UCSD-AML1 (cell line): ENCODE measurements around the gene FNDC1.
"Not testable (repeated sequence)": the region's sequence is repeated elsewhere in the genome, so short reads cannot be mapped to it uniquely, and the experiment has no call there.

Source experiments
- DNase-seq: peaks from one replicate; lab custom pipeline; 2025; ENCODE audit not compliant: unreplicated experiment; lab: John Stamatoyannopoulos, UW

The FNDC1 gene

DNA sequence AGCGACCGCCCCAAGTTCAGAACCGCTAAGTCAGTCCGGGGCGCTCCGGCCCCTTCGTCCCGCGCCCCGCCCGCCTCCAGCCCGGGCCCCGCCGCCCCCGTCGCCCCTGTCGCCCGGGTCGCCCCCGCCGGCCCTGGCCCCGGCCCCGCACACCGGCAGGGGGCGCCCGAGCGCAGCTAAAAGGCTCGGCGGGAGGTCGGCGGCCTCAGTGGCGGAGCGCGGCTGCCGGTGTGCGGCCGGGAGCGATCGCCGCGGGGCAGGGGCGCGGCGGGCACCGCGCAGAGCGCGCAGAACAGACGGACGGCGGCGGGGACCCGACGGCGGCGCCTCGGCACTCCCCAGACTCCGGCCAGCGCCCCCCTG, at the start of gene FNDC1:
FNDC1 (plus strand) TSS at position 208 of the 363 bp plus-strand sequence. CDS start 197 bp downstream, outside the sequence.
- DNase-seq, result peak; percentile 33

- DNase-seq, result no peak
Measured at GRCh38 chr6:159119791-159120190, 49.4 kb upstream of the FNDC1 start.

DNA sequence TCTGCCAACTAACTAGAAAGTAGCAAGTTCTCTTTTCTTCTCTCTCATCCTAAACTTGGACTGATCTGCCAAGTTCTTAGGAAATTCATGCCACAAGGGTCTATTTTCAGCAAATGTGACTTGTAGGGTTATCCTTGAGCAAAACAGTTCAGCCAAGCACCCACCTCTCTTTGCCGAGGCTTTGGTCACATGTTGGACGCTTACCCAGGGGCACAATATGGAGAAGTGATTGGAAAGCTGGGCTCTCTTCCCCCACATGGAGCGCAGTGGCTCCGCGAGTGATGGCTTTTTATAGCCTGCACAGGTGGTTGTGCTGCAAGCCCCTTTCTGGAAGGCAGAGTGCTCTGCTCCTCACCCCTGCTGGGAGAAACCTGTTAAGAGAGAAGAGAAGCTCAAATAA, 47.7 kb upstream of the FNDC1 start:
- no peak for DNase-seq

- no peak for DNase-seq
Measured at GRCh38 chr6:159122453-159122852, 46.7 kb upstream of the FNDC1 start.

- not testable (repeated sequence) for DNase-seq
Measured at GRCh38 chr6:159123831-159124230, 45.4 kb upstream of the FNDC1 start.

- DNase-seq, result no peak
Measured at GRCh38 chr6:159125014-159125609, 44.1 kb upstream of the FNDC1 start.

DNA sequence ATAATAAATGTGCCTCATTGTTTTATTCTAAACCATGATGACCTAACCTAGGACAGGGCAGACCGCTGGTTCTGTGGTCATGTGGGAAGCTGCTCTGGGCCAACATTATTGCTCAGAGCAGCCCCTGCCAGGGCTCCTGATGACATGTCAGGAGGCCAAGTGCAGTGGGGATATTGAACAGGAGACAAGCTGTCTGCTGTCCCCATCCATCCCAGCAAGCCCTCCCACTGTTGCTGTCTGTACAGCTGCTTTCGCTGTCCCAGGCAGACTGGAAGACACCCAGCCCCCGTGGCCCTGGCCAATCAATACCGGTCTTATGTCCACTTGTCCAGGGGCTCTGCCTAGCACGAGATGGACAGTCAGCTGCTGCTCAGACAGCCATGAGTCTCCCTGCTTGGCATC, 43.2 kb upstream of the FNDC1 start:
- no peak for DNase-seq

DNA sequence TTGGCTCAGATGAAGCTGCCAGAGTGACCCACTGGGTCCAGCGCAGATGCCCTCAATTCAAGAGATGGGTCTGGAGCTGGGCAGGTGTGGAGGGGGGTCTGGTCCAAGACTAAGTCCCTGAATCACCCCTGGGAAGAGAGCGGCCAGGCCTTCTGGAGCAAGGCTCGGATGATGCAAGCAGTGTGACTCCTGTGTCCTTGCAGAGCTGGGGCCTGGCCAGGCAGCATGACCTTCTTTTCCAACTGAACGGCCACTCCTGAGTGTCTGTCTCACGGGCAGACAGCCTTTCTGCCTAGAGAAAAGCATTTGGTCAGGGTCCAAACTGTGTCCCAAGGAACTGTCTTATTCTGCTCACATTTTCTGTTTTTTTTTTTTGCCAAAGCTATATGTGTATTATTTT, 42.6 kb upstream of the FNDC1 start:
- DNase-seq, result no peak

- DNase-seq, result no peak
Measured at GRCh38 chr6:159127701-159128100, 41.5 kb upstream of the FNDC1 start.

DNA sequence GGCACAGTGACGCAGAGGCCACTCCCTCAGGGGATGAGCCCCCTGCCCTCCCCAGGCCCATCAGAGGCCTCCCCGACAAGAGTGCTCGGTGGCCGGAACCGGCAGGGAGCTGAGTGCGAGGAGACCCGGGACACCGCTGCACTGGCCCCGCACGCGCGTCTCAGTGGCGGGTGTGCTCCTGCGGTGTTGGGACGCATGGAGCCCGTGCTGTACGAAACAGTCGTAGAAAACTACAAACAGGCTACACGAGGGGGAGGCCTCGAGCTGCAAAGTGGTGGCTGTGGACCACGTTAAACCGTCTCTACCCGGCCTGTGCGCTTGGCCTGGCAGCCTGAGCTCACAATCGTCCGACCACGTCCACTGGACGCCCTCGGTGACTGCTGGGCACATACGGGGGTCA, 40.2 kb upstream of the FNDC1 start:
- DNase-seq, result no peak

GRCh38 chr6:159130846-159131245, 38.4 kb upstream of the FNDC1 start:
- DNase-seq, result no peak

GRCh38 chr6:159131709-159132108, 37.5 kb upstream of the FNDC1 start:
- DNase-seq, result no peak

DNA sequence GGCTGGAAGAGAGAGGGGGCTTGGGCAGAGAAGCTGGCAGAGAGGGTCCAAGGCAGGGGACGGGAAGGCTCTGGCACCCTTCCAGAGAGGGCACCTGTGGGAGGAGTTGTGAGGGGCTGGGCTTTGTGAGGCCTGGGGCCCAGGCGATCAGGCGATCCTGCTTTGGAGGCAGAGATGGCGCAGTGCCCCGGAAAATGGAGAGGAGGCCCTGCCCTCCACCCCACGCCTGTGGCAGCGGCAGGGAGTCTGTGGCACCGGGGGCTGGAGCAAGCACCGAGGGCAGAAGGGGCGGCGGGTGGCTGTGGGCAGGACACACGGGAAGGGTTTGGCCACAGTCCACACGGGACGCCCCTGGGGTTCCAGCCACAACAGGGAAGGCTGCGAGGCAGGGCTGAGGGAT, 36.5 kb upstream of the FNDC1 start:
- no peak for DNase-seq

DNA sequence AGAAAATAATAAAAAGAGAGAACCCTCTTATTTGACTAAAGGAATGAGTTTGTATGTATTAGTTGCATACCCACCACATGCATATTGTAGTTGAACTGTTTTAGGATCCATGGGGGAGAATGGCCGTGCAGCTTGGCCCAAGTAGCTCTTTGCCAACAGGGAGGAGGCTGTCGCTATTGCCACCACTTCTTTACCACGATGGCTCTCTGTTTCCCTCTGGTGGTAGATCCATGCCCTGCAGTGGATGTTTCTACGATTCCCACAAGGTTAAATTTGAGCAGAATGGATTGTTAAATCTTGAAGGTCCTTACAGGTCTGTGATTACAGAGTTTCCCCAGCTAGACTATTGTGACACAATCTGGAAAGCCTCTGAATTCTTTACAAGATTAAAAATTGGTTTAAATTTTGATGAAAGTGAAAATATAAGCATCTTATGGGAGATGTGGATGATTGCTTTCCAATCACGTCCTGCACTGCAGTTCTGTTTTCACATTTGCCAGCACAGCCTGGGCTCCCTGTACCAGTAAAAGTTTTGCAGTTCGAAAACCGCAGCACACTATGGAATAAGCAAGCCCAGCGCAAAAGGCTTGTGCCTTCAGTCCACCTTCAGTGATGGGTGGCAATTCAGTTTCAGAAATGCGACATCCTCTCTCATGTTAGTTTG, 34.4 kb upstream of the FNDC1 start:
- peak; percentile 51 for DNase-seq

DNA sequence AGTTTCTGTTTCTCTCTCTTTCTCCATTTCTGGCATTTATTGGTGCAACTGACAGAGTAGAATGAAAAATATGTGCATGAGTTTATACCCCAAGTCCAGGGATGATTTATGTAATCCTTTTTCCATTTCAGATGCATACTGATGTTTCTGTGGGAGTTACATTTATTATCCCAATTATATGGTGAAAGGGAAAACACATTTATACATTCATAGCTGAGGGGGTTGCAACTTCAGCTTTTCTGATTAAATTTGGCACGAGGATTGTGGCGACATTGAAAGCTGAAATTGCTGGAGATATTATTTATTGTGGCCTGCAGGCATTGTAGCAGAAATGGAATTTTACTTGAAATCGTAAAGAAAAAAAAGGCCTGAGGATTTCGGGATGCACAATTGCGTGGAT, 31.5 kb upstream of the FNDC1 start:
- no peak for DNase-seq

- DNase-seq, result no peak
Measured at GRCh38 chr6:159142531-159142930, 26.7 kb upstream of the FNDC1 start.

DNA sequence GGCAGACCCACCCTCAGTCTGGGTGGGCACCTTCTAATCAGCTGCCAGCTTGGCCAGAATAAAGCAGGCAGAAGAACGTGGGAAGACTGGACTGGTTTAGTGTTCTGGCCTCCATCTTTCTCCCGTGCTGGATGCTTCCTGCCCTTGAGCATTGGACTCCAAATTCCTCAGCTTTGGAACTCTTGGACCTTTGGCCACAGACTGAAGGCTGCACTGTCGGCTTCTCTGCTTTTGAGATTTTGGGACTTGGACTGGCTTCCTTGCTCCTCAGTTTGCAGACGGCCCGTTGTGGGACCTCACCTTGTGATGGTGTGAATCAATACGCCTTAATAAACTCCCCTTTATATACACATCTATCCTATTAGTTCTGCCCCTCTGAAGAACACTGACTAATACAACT, 20.6 kb upstream of the FNDC1 start:
- no peak for DNase-seq

- DNase-seq, result no peak
Measured at GRCh38 chr6:159149641-159150040, 19.6 kb upstream of the FNDC1 start.

GRCh38 chr6:159151266-159151855, 17.8 kb upstream of the FNDC1 start:
- DNase-seq, result peak; percentile 54

- DNase-seq, result no peak
Measured at GRCh38 chr6:159152041-159152440, 17.2 kb upstream of the FNDC1 start.

- DNase-seq, result no peak
Measured at GRCh38 chr6:159152782-159153181, 16.4 kb upstream of the FNDC1 start.

- no peak for DNase-seq
Measured at GRCh38 chr6:159155679-159156078, 13.5 kb upstream of the FNDC1 start.

DNA sequence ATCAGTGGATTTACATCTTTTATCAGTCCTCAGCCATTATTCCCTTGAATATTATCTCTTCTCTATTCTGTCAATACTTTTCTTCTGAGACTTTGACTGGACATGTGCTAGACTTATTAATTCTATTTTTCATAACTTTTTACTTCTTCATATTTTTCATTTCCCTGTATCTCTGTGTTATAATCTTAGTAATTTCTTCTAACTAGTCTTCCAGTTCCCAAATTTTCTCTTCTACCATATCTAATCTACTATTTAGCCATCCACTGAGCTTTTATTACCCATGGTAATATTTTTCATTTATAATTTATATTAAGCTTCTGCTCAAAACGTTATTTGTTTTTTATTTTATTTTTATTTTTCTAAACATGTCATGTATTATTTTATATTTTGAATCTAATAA, 13.1 kb upstream of the FNDC1 start:
- DNase-seq, result no peak
